ENCODE results near the gene CLRN3. TPM values are rescaled to one million over a fixed set of nuclear protein-coding genes. Genes with fewer than 3 reads are reported as not detected.

The CLRN3 gene
- total and polyA plus RNA-seq, 12 donors: not detected

- H3K9me3 ChIP-seq: peaks cover 0 to 12% (median 0%) of the 10 kb centered on the region in 11 donors
- no peak overlapping the region for H3K4me3 ChIP-seq
- ATAC-seq: no peak
- no peak for DNase-seq
- no peaks in the 10 kb centered on the region for H3K27me3 ChIP-seq
- no peak for TF ChIP-seq CTCF (IDR thresholded peaks at IDR 0.05)
- peaks cover 0 to 12% (median 0%) of the 10 kb centered on the region in 9 donors for H3K4me1 ChIP-seq
- no peaks in the 10 kb centered on the region for H3K36me3 ChIP-seq
- WGBS, 2 donors: 87% methylated on average over 2 of the region's 2 CpGs
- no peak overlapping the region for H3K27ac ChIP-seq
- intact Hi-C loops (cut with DNase I): no loop called here
Observed at GRCh38 chr10:127897177-127897576, 4.4 kb upstream of the CLRN3 start.

GRCh38 chr10:127896590-127896989 is 3.8 kb upstream of the CLRN3 start:
- H3K27me3 ChIP-seq: no peaks in the 10 kb centered on the region

GRCh38 chr10:127894146-127894545 is 1.4 kb upstream of the CLRN3 start:
- H3K9me3 ChIP-seq: peaks cover 0 to 12% (median 0%) of the 10 kb centered on the region in 11 donors
- 90 to 92% methylated on average over 1 of the region's 1 CpG for WGBS, 2 donors
- H3K27ac ChIP-seq: no peak overlapping the region
- H3K4me1 ChIP-seq: peaks cover 0 to 20% (median 0%) of the 10 kb centered on the region in 9 donors
- no peaks in the 10 kb centered on the region for H3K27me3 ChIP-seq
- ATAC-seq (no peak), DNase-seq (no peak)
- intact Hi-C loops (cut with DNase I): no loop called here
- no peak overlapping the region for H3K4me3 ChIP-seq
- TF ChIP-seq CTCF (IDR thresholded peaks at IDR 0.05): no peak
- H3K36me3 ChIP-seq: no peaks in the 10 kb centered on the region

More at GRCh38 chr10:127896590-127896989, 3.8 kb upstream of the CLRN3 start:
- no peaks in the 10 kb centered on the region for H3K36me3 ChIP-seq
- no peak overlapping the region for H3K4me3 ChIP-seq
- H3K9me3 ChIP-seq: peaks cover 0 to 12% (median 0%) of the 10 kb centered on the region in 11 donors
- DNase-seq (no peak), ATAC-seq (no peak)
- peaks cover 0 to 12% (median 0%) of the 10 kb centered on the region in 9 donors for H3K4me1 ChIP-seq
- TF ChIP-seq CTCF (IDR thresholded peaks at IDR 0.05): no peak
- no peak overlapping the region for H3K27ac ChIP-seq
- intact Hi-C loops (cut with DNase I): no loop called here

- 87 to 92% methylated on average over 3 of the region's 3 CpGs for WGBS, 2 donors
- no peak for TF ChIP-seq CTCF (IDR thresholded peaks at IDR 0.05)
- ATAC-seq (no peak), DNase-seq (no peak)
- Histone ChIP-seq H3K36me3 (no peaks in the 10 kb centered on the region), H3K27ac (no peak overlapping the region), H3K4me3 (no peak overlapping the region), H3K4me1 (peaks cover 0 to 41% (median 10%) of the 10 kb centered on the region in 9 donors), H3K9me3 (no peaks in the 10 kb centered on the region), H3K27me3 (peaks cover 0 to 6% (median 0%) of the 10 kb centered on the region in 7 donors)
- intact Hi-C loops (cut with DNase I): no loop called here
Observed at GRCh38 chr10:127890832-127891334, 1.9 kb downstream of the CLRN3 start.

All from heart right ventricle (tissue), 16 donors.